Activated CD4-positive, alpha-beta memory T cell treated with anti-CD3 and anti-CD28 coated beads for 36 hours (primary cell): ENCODE measurements around the gene FYTTD1. TPM values are rescaled to one million over a fixed set of nuclear protein-coding genes. Genes with fewer than 3 reads are reported as not detected.
A peak's percentile ranks its signal among the peaks of the same experiment; 100 is the strongest.

Source experiments
- CTCF ChIA-PET: fragments of 350-600 bp; sonication (Branson Sonifier 250); formaldehyde crosslinking; loops from one replicate; lab custom pipeline; 2021; ENCODE audit warnings: antibody characterized with exemption, inconsistent platforms; lab: Charles Lee
- POLR2A ChIA-PET: fragments of 350-600 bp; sonication (Branson Sonifier 250); formaldehyde crosslinking; loops from one replicate; lab custom pipeline; 2021; ENCODE audit warnings: antibody characterized with exemption; lab: Charles Lee
- DNase-seq: peaks from one replicate; pipeline ENCODE4 v3.0.0-alpha.2; 2020
- H3K27ac Mint-ChIP-seq: one replicate; pipeline ENCODE4 v1.8.0; 2021; ENCODE audit warnings: mixed read lengths
- H3K27me3 Mint-ChIP-seq: one replicate; pipeline ENCODE4 v1.8.0; 2021; ENCODE audit warnings: mixed read lengths
- H3K36me3 Mint-ChIP-seq: one replicate; pipeline ENCODE4 v1.8.0; 2021; ENCODE audit warnings: mixed read lengths
- H3K4me1 Mint-ChIP-seq: one replicate; pipeline ENCODE4 v1.8.0; 2021; ENCODE audit warnings: low read depth, mixed read lengths
- H3K4me3 Mint-ChIP-seq: one replicate; pipeline ENCODE4 v1.8.0; 2021; ENCODE audit warnings: mild to moderate bottlenecking, mixed read lengths
- H3K9me3 Mint-ChIP-seq: one replicate; pipeline ENCODE4 v1.8.0; 2021; ENCODE audit warnings: mixed read lengths
- intact Hi-C: fragments of 100-400 bp; cut with micrococcal nuclease; formaldehyde crosslinking; loops from one replicate; pipeline ENCODE4 v1.15.1; 2023
- total RNA-seq, 2 experiments: library from RNA; stranded (reverse); gene quantifications; one replicate each; pipeline ENCODE4 v1.2.3, GENCODE V29; 2021

Gene FYTTD1
- total RNA-seq, 2 experiments from 2014 or later: 35.5 to 39.9 TPM

DNA sequence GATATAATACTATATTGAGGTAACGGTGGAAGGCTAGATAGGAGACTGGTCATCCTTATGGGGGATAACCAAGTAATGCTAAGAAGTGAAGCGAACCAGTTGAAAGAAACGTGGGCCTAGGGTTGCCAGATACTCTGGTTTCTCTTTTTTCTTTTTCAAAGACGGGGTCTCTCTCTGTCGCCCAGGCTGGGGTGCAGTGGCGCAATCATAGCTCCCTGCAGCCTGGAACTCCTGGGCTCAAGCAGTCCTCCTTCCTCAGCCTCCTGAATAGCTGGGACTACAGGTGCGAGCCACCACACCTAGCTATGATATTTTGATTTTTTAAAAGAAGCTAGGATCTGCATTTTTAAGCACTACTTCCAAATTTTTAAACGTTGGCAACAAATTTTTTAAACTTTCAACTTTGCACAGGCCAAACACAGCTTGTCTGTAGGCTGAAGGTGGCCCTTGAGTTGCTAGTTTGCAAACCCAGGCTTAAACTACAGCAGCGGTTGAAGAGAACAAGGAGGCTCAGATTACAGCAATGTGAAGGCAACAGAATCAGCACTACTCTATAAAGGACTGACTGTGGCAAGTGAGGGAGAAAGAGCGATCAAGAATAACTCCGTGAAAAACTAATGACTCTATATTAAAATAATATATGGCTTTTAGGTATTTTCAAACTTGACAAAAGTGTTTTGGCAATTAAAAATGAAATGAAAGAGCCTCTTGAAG is 11.8 kb upstream of the FYTTD1 start:
- no peak for DNase-seq
- H3K36me3 Mint-ChIP-seq: peaks cover 7% of the 10 kb centered on the region
- peaks cover 33% of the 10 kb centered on the region for H3K4me1 Mint-ChIP-seq
- H3K9me3 Mint-ChIP-seq: no peaks in the 10 kb centered on the region
- ChIA-PET CTCF (no interaction called here), POLR2A (no interaction called here)
- H3K27ac Mint-ChIP-seq: peak overlapping the region; percentile 63
- peak overlapping the region; percentile 87 for H3K4me3 Mint-ChIP-seq
- H3K27me3 Mint-ChIP-seq: no peaks in the 10 kb centered on the region
- intact Hi-C loops: loop anchor here (5.0 to 10.0 kb wide), 2 partner anchors 123 to 209 kb away; no protein-coding TSS in a partner anchor

DNA sequence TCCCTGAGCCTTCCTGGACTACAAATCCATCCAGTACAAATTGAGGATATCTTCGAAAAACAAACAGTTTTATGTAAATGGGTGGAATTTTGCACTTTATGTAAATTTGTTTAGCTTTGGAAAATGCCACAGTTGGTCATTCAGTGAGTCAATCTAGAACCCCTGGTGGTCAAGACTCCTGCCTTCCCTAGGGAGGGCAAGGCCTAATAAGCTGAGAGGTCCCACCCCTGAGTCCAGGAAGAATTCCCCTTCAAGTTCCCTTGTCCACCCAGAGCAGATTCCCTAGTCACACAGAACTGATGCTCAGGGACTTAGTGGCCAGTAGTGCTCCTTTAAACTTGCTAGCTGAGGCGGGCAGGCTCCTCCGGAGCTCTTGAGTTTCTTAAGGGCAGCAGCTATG is 6.9 kb upstream of the FYTTD1 start:
- no peaks in the 10 kb centered on the region for H3K27me3 Mint-ChIP-seq
- H3K9me3 Mint-ChIP-seq: no peaks in the 10 kb centered on the region
- no peaks in the 10 kb centered on the region for H3K36me3 Mint-ChIP-seq
- no peak overlapping the region for H3K4me3 Mint-ChIP-seq
- H3K4me1 Mint-ChIP-seq: peaks cover 3% of the 10 kb centered on the region
- no peak for DNase-seq
- no peak overlapping the region for H3K27ac Mint-ChIP-seq
- CTCF ChIA-PET: interaction anchor here (1.1 to 1.3 kb wide), 2 partner anchors 11 to 27 kb away, joined by 3 read pairs; no protein-coding TSS in a partner anchor
- POLR2A ChIA-PET: no interaction called here
- intact Hi-C loops: no loop called here

DNA sequence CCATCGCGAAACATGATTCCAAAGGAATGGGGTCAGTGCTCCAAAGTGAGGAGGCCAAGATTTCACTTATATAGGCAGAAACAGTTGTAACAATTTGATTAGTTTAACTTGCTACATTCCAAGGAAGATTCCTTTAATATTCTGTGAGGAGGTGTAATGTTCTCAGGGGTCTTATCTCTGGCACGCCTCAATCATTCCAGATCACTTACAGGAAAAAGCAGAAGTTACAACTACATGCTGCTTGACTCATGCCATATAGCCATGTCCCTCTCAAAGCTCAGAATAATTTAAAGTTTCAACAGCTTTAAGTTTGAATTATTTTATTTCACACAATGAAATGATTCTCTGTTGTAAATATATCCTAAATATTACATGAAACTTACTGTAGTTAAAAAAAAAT is 3.5 kb upstream of the FYTTD1 start:
- intact Hi-C loops: no loop called here
- ChIA-PET POLR2A (no interaction called here), CTCF (no interaction called here)
- Mint-ChIP-seq H3K27me3 (no peaks in the 10 kb centered on the region), H3K27ac (no peak overlapping the region), H3K9me3 (no peaks in the 10 kb centered on the region), H3K36me3 (peaks cover 2% of the 10 kb centered on the region), H3K4me3 (no peak overlapping the region), H3K4me1 (peaks cover 12% of the 10 kb centered on the region)
- no peak for DNase-seq

DNA sequence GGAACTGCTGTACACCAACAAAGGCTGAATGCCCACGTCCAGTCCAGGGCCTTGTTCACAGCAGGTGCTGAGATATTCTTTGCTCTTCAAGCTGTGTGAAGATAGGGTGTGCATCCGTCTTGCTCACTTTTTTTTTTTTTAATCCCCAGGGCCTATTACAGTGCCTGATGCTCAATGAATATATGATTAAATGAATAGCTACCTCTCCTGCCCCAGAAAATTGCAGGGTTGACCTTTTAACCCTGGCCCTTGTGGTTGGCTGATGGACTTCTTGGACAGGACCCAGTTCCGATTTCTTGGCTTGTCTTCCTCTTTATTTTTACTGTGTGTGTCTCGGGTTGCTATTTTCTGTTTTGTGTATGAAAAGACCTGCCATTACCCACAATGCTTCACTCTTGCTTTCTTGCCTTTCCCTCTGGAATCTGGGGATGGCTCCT is 2.9 kb upstream of the FYTTD1 start:
- DNase-seq: no peak
- no peak overlapping the region for H3K4me3 Mint-ChIP-seq
- CTCF ChIA-PET: no interaction called here
- POLR2A ChIA-PET: no interaction called here
- H3K27me3 Mint-ChIP-seq: no peaks in the 10 kb centered on the region
- intact Hi-C loops: no loop called here
- H3K36me3 Mint-ChIP-seq: peaks cover 2% of the 10 kb centered on the region
- peaks cover 14% of the 10 kb centered on the region for H3K4me1 Mint-ChIP-seq
- H3K27ac Mint-ChIP-seq: no peak overlapping the region
- H3K9me3 Mint-ChIP-seq: no peaks in the 10 kb centered on the region

DNA sequence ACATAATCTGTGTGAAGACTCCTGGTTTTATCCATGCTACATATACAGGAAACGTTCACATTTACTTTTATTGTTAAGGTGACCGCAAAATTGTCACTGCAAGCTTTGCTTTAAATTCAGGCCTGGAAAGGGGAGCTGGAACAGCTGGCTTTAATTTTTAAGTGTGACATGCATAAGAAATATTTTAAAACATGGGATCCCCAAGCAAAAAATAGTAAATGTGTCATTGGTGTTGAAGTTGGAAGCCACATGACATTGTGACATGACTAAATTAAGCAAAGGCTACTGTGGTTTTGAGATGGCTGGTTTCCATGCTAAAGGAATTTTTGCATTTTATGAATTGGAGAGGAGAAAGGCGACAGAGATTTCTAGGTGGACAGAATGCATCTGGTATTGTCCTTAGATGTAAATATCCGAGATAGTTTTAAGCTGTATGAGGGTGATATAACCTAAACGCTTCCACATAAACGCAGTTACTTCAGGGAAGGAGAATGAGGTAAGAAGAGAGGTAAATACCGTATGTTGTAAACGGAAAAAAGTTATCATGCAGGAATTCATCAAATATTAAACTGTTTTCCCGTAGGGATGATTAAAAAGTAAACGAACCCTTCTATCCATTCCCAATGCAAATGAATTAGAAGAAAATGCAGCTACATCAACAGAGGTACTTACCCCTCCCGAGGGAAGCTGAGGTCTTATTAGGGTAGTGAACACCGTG is 927 bp upstream of the FYTTD1 start:
- no peak for DNase-seq
- Mint-ChIP-seq H3K4me1 (peaks cover 28% of the 10 kb centered on the region), H3K27me3 (no peaks in the 10 kb centered on the region), H3K36me3 (peaks cover 2% of the 10 kb centered on the region), H3K27ac (peak overlapping the region; percentile 81), H3K4me3 (peak overlapping the region; percentile 98), H3K9me3 (no peaks in the 10 kb centered on the region)
- CTCF ChIA-PET: interaction anchor here (0.6 to 1.1 kb wide), 3 partner anchors 9 to 44 kb away, joined by 3 to 6 read pairs (median 6); partner anchors contain the start of gene LRCH3
- intact Hi-C loops: loop anchor here (1.0 kb wide), 1 partner anchor 12 kb away; the partner anchor contains the start of gene RUBCN
- POLR2A ChIA-PET: interaction anchor here (0.8 to 1.3 kb wide), 2 partner anchors 13 to 42 kb away, joined by 6 to 7 read pairs; partner anchors contain the start of genes LRCH3 and RUBCN

DNA sequence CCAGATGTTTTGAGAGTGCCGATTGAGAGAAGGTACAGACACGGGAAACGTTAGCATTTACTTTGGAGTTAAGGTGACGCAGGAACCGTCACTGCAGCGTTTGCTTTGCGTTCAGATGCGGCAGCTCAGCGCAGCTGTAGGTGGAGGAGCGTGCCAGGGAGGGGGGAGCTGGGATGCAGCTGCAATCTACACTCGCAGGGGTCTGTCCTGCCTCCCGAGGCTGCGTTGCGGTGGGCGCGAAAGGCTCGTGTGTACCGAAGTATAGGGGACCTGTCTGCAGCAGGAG is 425 bp upstream of the FYTTD1 start:
- intact Hi-C loops: loop anchor here (1.0 kb wide), 1 partner anchor 13 kb away; the partner anchor contains the start of gene RUBCN
- POLR2A ChIA-PET: interaction anchor here (1.3 kb wide), 1 partner anchor 13 kb away, joined by 7 read pairs; the partner anchor contains the start of gene RUBCN
- Mint-ChIP-seq H3K36me3 (peaks cover 2% of the 10 kb centered on the region), H3K4me1 (peaks cover 32% of the 10 kb centered on the region), H3K4me3 (peak overlapping the region; percentile 98), H3K27ac (peak overlapping the region; percentile 81), H3K9me3 (no peaks in the 10 kb centered on the region), H3K27me3 (no peaks in the 10 kb centered on the region)
- peak; percentile 75 for DNase-seq
- CTCF ChIA-PET: interaction anchor here (0.6 to 1.1 kb wide), 2 partner anchors 41 to 43 kb away, joined by 3 to 6 read pairs; partner anchors contain the start of gene LRCH3

DNA sequence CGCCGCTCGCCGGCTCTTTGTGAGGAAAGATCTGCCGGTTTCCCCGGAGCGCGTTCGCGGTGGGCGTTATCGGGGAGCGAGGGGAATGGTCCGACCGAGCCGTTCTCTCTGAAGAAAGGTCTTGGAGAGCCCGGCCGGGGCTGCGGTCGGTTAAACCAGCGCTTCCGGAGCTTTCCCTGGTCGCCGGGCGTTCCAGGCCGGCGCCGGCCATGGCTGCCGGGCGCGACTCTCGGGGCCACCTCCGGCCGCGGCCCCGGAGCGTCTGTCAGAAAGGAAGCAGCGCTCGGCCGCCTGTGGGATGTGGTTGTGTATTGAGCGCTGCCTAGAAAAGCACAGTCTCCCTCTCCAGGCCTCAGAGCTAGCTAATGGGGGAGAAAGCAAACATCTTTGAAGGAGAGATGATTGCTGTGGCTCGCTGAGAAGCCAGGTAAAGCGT is 731 bp downstream of the FYTTD1 start:
- no peaks in the 10 kb centered on the region for H3K27me3 Mint-ChIP-seq
- peaks cover 36% of the 10 kb centered on the region for H3K4me1 Mint-ChIP-seq
- peak; percentile 70 for DNase-seq
- ChIA-PET CTCF (interaction anchor here (0.6 to 1.3 kb wide), 3 partner anchors 15 to 291 kb away, joined by 3 to 8 read pairs (median 3); no protein-coding TSS in a partner anchor), POLR2A (interaction anchor here (2.0 kb wide), 1 partner anchor 41 kb away, joined by 6 read pairs; the partner anchor contains the start of gene LRCH3)
- H3K27ac Mint-ChIP-seq: peak overlapping the region; percentile 92
- intact Hi-C loops: loop anchor here (1.0 to 2.0 kb wide), 2 partner anchors 38 to 42 kb away; no protein-coding TSS in a partner anchor
- no peaks in the 10 kb centered on the region for H3K9me3 Mint-ChIP-seq
- H3K4me3 Mint-ChIP-seq: peak overlapping the region; percentile 98
- peaks cover 2% of the 10 kb centered on the region for H3K36me3 Mint-ChIP-seq

DNA sequence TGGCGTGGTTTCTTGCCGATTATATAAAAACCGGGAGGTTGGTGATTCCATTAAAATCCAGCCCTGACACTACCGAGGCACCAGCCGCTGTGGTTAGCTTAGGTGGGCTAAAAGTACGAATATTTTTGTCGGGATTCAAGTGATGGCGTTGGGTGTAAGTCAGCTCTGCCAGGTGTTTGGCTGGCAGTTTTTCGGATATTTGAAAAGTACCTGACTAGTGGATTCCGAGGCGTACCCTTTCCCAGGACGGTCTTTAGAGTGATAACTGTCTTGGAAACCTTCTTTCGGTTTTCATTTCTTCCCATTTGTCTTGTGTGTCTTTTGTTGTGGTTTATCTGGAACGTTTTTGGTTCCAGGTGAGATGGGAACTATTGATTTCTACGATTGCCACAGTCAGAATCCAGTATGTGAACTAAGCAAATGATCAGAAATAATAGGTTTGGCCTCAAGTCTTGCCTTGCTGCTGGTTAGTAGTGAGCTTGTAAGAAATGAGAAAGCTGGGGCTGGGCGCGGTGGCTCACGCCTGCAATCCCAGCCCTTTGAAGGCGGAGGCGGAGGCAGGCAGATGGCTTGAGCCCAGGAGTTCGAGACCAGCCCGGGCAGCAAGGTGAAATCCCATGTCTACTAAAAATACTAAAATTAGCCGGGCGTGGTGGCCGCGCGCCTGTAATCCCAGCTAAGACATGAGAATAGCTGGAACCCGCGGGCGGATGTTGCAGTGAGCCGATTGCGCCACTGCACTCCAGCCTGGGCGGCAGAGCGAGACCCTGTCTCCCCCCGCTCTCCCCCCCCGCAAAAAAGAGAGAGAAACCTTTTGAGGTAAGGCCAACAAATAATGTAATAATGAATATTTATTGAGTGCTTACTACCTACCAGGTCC is 1.4 kb downstream of the FYTTD1 start:
- Mint-ChIP-seq H3K27ac (peak overlapping the region; percentile 92), H3K27me3 (no peaks in the 10 kb centered on the region), H3K36me3 (peaks cover 4% of the 10 kb centered on the region), H3K9me3 (no peaks in the 10 kb centered on the region), H3K4me1 (peaks cover 38% of the 10 kb centered on the region), H3K4me3 (peak overlapping the region; percentile 98)
- intact Hi-C loops: loop anchor here (1.0 to 2.0 kb wide), 2 partner anchors 39 to 42 kb away; no protein-coding TSS in a partner anchor
- ChIA-PET POLR2A (interaction anchor here (2.0 kb wide), 1 partner anchor 40 kb away, joined by 6 read pairs; the partner anchor contains the start of gene LRCH3), CTCF (interaction anchor here (0.6 to 1.3 kb wide), 3 partner anchors 16 to 290 kb away, joined by 3 to 8 read pairs (median 3); no protein-coding TSS in a partner anchor)
- DNase-seq: peak; percentile 69

DNA sequence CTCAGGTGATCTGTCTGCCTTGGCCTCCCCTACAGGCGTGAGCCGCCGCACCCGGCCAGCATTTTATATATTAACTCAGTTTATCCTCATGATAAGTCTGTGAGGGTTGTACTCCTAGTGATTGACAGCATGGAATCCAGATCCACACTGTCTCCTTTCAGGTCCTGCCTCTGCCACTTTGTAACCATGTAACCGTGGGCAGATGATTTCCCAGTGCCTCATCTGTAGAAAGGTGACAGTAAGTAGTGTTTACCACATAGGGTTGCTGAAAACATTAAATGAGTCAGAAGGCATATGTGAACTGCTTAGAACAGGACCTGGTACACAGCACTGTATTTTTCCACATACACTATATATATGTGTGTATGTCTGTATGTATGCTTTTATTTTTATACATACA is 2.4 kb downstream of the FYTTD1 start:
- H3K27me3 Mint-ChIP-seq: no peaks in the 10 kb centered on the region
- ChIA-PET POLR2A (no interaction called here), CTCF (no interaction called here)
- intact Hi-C loops: loop anchor here (2.0 kb wide), 1 partner anchor 51 kb away; no protein-coding TSS in a partner anchor
- no peaks in the 10 kb centered on the region for H3K9me3 Mint-ChIP-seq
- H3K4me3 Mint-ChIP-seq: peak overlapping the region; percentile 76
- peak overlapping the region; percentile 79 for H3K27ac Mint-ChIP-seq
- peaks cover 43% of the 10 kb centered on the region for H3K4me1 Mint-ChIP-seq
- DNase-seq: peak; percentile 56
- H3K36me3 Mint-ChIP-seq: peaks cover 8% of the 10 kb centered on the region

DNA sequence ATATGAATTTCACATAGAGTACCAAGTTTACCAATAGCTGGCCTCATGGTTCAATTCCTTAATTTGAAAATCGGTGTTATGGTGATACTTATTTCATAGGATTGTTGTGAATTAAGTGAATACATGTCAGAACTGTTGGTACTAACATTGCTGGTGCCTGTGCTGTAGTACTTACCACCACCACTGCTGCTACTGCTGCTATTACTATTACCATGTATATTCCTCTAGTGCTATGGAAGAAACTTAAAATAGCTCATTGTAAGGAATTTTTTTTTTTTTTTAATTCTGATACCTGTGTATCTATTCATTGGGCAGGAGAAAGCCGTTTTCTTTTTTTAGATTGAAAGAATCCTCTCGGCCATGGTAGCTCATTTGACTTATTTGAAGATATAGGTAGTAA is 3.6 kb downstream of the FYTTD1 start:
- Mint-ChIP-seq H3K4me1 (peaks cover 42% of the 10 kb centered on the region), H3K27ac (peak overlapping the region; percentile 23), H3K9me3 (no peaks in the 10 kb centered on the region), H3K4me3 (no peak overlapping the region), H3K27me3 (no peaks in the 10 kb centered on the region), H3K36me3 (peaks cover 10% of the 10 kb centered on the region)
- POLR2A ChIA-PET: no interaction called here
- CTCF ChIA-PET: interaction anchor here (0.9 to 1.3 kb wide), 2 partner anchors 10 to 39 kb away, joined by 3 read pairs; no protein-coding TSS in a partner anchor
- intact Hi-C loops: loop anchor here (2.0 kb wide), 1 partner anchor 50 kb away; no protein-coding TSS in a partner anchor
- no peak for DNase-seq

DNA sequence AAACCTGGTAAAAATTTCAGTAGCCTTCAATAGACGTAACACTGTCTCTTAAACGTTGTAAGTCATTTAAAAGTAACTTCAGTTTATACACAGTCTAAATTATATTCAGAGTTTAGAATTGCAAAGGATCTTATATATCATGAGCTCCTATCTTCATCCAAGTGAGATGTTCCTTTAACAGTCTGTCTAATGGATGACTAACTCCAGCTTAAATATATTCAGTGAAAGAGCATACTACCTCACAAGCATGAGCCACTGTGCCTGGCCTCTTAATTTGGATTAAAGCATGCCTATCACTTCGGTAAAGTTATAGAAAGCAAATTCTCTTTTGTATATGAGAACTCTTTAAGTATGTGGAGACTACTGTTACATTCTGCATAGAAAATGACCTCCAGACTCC is 7.0 kb downstream of the FYTTD1 start:
- intact Hi-C loops: no loop called here
- Mint-ChIP-seq H3K9me3 (no peaks in the 10 kb centered on the region), H3K4me1 (peaks cover 29% of the 10 kb centered on the region), H3K36me3 (peaks cover 8% of the 10 kb centered on the region), H3K27ac (no peak overlapping the region), H3K4me3 (no peak overlapping the region), H3K27me3 (no peaks in the 10 kb centered on the region)
- CTCF ChIA-PET: interaction anchor here (1.2 kb wide), 1 partner anchor 84 kb away, joined by 3 read pairs; no protein-coding TSS in a partner anchor
- DNase-seq: no peak
- POLR2A ChIA-PET: no interaction called here
